GM06990 (cell line): ENCODE measurements around the gene NEUROD2.

Source experiments
- DNase-seq: peaks from one replicate; pipeline ENCODE4 v3.0.0-alpha.2; 2011; ENCODE audit not compliant: insufficient read length; ENCODE audit errors: extremely low read depth
- H3K27me3 ChIP-seq: replicated peaks from 2 replicates; pipeline ENCODE4 v1.6.0; 2011; ENCODE audit warnings: low read length; ENCODE audit not compliant: control insufficient read depth, insufficient read depth
- H3K36me3 ChIP-seq: 2 replicates; pipeline ENCODE4 v1.5.1; 2011; ENCODE audit warnings: low read length; ENCODE audit not compliant: control insufficient read depth, insufficient read depth
- H3K4me3 ChIP-seq: replicated peaks from 2 replicates; pipeline ENCODE4 v1.5.1; 2011; ENCODE audit warnings: low read depth, mild to moderate bottlenecking, control low read depth, low read length
- TF ChIP-seq, protein P1 (sequence below): IDR thresholded peaks from 2 replicates; pipeline ENCODE4 v1.5.1; 2011; ENCODE audit warnings: low read length, control low read depth, mild to moderate bottlenecking, inconsistent platforms; ENCODE audit not compliant: insufficient read depth, poor library complexity, severe bottlenecking

The NEUROD2 gene

DNA sequence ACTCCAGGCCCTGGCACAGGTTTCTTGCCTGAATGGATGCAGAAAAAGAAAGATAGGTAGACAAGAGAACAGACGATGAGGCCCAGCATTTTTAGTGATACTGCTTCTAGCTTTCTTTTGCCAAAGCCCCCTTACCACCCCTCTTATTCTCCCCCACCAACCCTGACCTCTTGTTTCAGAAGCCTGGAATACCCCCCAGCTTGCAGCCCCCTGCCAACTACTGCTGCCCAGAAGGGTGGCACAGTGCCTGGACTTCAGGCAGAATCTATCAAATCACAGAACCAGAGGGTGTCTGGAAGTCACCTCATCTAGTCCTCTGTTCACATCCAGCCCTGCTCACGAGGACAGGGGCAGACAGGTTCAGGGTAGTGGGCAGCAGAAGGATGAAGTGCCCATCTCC, 35.6 kb downstream of the NEUROD2 start:
- DNase-seq: no peak
- Histone ChIP-seq H3K36me3 (peaks cover 5% of the 10 kb centered on the region), H3K4me3 (no peak overlapping the region), H3K27me3 (no peaks in the 10 kb centered on the region; the same call in 1 of the 2 replicates)
- TF ChIP-seq, protein P1, sequence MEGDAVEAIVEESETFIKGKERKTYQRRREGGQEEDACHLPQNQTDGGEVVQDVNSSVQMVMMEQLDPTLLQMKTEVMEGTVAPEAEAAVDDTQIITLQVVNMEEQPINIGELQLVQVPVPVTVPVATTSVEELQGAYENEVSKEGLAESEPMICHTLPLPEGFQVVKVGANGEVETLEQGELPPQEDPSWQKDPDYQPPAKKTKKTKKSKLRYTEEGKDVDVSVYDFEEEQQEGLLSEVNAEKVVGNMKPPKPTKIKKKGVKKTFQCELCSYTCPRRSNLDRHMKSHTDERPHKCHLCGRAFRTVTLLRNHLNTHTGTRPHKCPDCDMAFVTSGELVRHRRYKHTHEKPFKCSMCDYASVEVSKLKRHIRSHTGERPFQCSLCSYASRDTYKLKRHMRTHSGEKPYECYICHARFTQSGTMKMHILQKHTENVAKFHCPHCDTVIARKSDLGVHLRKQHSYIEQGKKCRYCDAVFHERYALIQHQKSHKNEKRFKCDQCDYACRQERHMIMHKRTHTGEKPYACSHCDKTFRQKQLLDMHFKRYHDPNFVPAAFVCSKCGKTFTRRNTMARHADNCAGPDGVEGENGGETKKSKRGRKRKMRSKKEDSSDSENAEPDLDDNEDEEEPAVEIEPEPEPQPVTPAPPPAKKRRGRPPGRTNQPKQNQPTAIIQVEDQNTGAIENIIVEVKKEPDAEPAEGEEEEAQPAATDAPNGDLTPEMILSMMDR: no peak

GRCh38 chr17:39569126-39569525, 38.6 kb downstream of the NEUROD2 start:
- TF ChIP-seq, protein P1: no peak
- Histone ChIP-seq H3K4me3 (no peak overlapping the region), H3K27me3 (no peaks in the 10 kb centered on the region), H3K36me3 (peaks cover 13% of the 10 kb centered on the region)
- no peak for DNase-seq

GRCh38 chr17:39568702-39569101, 39.0 kb downstream of the NEUROD2 start:
- H3K36me3 ChIP-seq: peaks cover 13% of the 10 kb centered on the region
- DNase-seq: no peak
- no peaks in the 10 kb centered on the region for H3K27me3 ChIP-seq
- TF ChIP-seq, protein P1: no peak
- H3K4me3 ChIP-seq: no peak overlapping the region

- DNase-seq: no peak
- H3K27me3 ChIP-seq: no peaks in the 10 kb centered on the region
- no peak overlapping the region for H3K4me3 ChIP-seq
- TF ChIP-seq, protein P1: no peak
- peaks cover 13% of the 10 kb centered on the region for H3K36me3 ChIP-seq
Observed at GRCh38 chr17:39566094-39566850, 41.4 kb downstream of the NEUROD2 start.

DNA sequence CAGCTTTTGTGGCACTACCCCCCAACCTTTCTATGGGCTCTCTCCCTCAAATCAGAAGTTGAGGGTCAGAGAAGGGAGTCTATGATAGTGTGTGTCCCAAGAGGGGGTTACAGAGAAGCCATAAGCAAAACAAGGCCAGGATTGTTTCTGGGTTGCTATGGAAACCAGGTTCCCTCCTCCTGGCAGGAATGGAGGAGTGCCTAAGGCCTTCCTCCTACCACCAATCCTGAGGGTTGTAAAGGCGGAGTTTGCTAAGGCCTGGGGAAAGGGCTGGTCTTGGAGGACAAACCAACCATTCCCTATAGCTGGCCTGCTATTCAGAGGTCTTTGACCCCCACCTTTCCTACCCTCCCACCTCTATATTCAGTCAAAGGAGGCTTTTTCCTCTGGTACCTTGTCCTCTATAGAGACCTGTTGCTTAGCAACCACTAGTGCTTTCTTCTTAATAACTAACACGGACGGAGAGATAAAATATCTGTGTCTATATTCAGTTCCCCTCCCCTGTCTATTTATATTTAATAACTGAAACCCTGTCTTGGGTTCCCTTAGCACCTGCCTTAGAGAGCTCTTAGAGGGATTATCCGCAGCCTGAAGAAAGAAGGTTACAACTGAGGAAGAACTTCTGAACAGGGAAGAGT, 43.4 kb downstream of the NEUROD2 start:
- no peak for DNase-seq
- Histone ChIP-seq H3K36me3 (peaks cover 11% of the 10 kb centered on the region), H3K4me3 (no peak overlapping the region)

More for the DNA sequence above, 43.4 kb downstream of the NEUROD2 start:
- TF ChIP-seq, protein P1: no peak
- no peaks in the 10 kb centered on the region for H3K27me3 ChIP-seq
